HEK293 (cell line): ENCODE results near the gene GDPD3.
A peak's percentile ranks its signal among the peaks of the same experiment; 100 is the strongest.

Source experiments
- CTCF ChIA-PET: fragments of 350-600 bp; formaldehyde crosslinking; extraction: SDS; loops from one replicate; lab custom pipeline; 2021; ENCODE audit warnings: antibody characterized with exemption; lab: Yijun Ruan, JAX
- POLR2A ChIA-PET: fragments of 300-600 bp; formaldehyde crosslinking; extraction: SDS; loops from one replicate; lab custom pipeline; 2020; ENCODE audit warnings: antibody characterized with exemption, inconsistent platforms; lab: Yijun Ruan, JAX
- H3K27ac ChIP-seq: fragments of 200-500 bp; sonication (Bioruptor generic); 2 replicates; pipeline ENCODE4 v1.5.1; 2014; ENCODE audit warnings: low read depth, low read length, control low read depth, inconsistent platforms; ENCODE audit errors: extremely low read depth
- H3K36me3 ChIP-seq, 2 experiments: fragments of 200-500 bp in 1 of 2; sonication (Bioruptor generic) in 1 of 2; 1 replicate in 1 of 2; 2 replicates in 1 of 2; pipeline ENCODE4 v1.5.1; 2014 to 2017; ENCODE audit warnings: inconsistent platforms in 2 of 2, low read length in 2 of 2; ENCODE audit not compliant: control insufficient read depth in 2 of 2, insufficient read depth in 1 of 2
- H3K4me1 ChIP-seq: fragments of 200-500 bp; sonication (Bioruptor generic); 2 replicates; pipeline ENCODE4 v1.5.1; 2014; ENCODE audit warnings: mild to moderate bottlenecking, low read length, inconsistent platforms; ENCODE audit not compliant: control insufficient read depth, insufficient read depth
- H3K4me3 ChIP-seq: 2 replicates; pipeline ENCODE4 v1.5.1; 2011; ENCODE audit warnings: low read depth, mild to moderate bottlenecking, control low read depth, low read length, moderate library complexity
- H3K9me3 ChIP-seq: fragments of 200-500 bp; sonication (Bioruptor generic); 2 replicates; pipeline ENCODE4 v1.5.1; 2014; ENCODE audit warnings: low read depth, low read length, inconsistent platforms; ENCODE audit not compliant: control insufficient read depth, insufficient read depth
- EGR2 ChIP-seq: fragments of 450-650 bp; formaldehyde crosslinking; IDR thresholded peaks from 2 replicates; pipeline ENCODE4 v1.5.1; 2016; ENCODE audit warnings: low read depth, missing biosample characterization, missing genetic modification characterization
- GLI4 ChIP-seq: fragments of 450-650 bp; formaldehyde crosslinking; IDR thresholded peaks from 2 replicates; pipeline ENCODE4 v1.5.1; 2016; ENCODE audit warnings: missing biosample characterization, missing genetic modification characterization
- KLF17 ChIP-seq: fragments of 450-650 bp; formaldehyde crosslinking; IDR thresholded peaks from 2 replicates; pipeline ENCODE4 v1.5.1; 2016; ENCODE audit warnings: missing biosample characterization, missing genetic modification characterization
- SETDB1 ChIP-seq: IDR thresholded peaks from one replicate; pipeline ENCODE4 v1.6.1; 2017; ENCODE audit warnings: mild to moderate bottlenecking, low read length, moderate library complexity, mixed read lengths; ENCODE audit not compliant: insufficient read length
- ZBTB11 ChIP-seq: fragments of 450-650 bp; formaldehyde crosslinking; conservative IDR thresholded peaks from 2 replicates; pipeline ENCODE4 v1.5.1; 2016; ENCODE audit warnings: low read depth, missing biosample characterization, missing genetic modification characterization
- ZBTB44 ChIP-seq: fragments of 450-650 bp; IDR thresholded peaks from 2 replicates; pipeline ENCODE4 v1.5.1; 2018; ENCODE audit warnings: missing biosample characterization, mild to moderate bottlenecking, missing genetic modification characterization
- ZNF10 ChIP-seq: fragments of 450-650 bp; formaldehyde crosslinking; IDR thresholded peaks from 2 replicates; pipeline ENCODE4 v1.5.1; 2017; ENCODE audit warnings: missing biosample characterization, missing genetic modification characterization
- ZNF114 ChIP-seq: fragments of 450-650 bp; formaldehyde crosslinking; IDR thresholded peaks from 2 replicates; pipeline ENCODE4 v1.5.0; 2017; ENCODE audit warnings: missing biosample characterization, missing genetic modification characterization
- ZNF155 ChIP-seq: fragments of 450-650 bp; formaldehyde crosslinking; IDR thresholded peaks from 2 replicates; pipeline ENCODE4 v1.5.1; 2016; ENCODE audit warnings: missing biosample characterization, missing genetic modification characterization
- ZNF174 ChIP-seq: fragments of 450-650 bp; formaldehyde crosslinking; IDR thresholded peaks from 2 replicates; pipeline ENCODE4 v1.5.0; 2017; ENCODE audit warnings: missing biosample characterization, mild to moderate bottlenecking, missing genetic modification characterization
- ZNF350 ChIP-seq: fragments of 450-650 bp; formaldehyde crosslinking; IDR thresholded peaks from 2 replicates; pipeline ENCODE4 v1.5.0; 2017; ENCODE audit warnings: missing biosample characterization, mild to moderate bottlenecking, missing genetic modification characterization
- ZNF501 ChIP-seq: fragments of 450-650 bp; formaldehyde crosslinking; IDR thresholded peaks from 2 replicates; pipeline ENCODE4 v1.5.1; 2016; ENCODE audit warnings: missing biosample characterization, missing genetic modification characterization
- ZNF513 ChIP-seq: fragments of 450-650 bp; IDR thresholded peaks from 2 replicates; pipeline ENCODE4 v1.5.1; 2018; ENCODE audit warnings: missing biosample characterization, missing genetic modification characterization
- ZNF529 ChIP-seq: fragments of 450-650 bp; formaldehyde crosslinking; IDR thresholded peaks from 2 replicates; pipeline ENCODE4 v1.5.1; 2017; ENCODE audit warnings: missing genetic modification characterization, missing biosample characterization; ENCODE audit not compliant: insufficient replicate concordance
- ZNF654 ChIP-seq: fragments of 450-650 bp; formaldehyde crosslinking; IDR thresholded peaks from 2 replicates; pipeline ENCODE4 v1.5.1; 2016; ENCODE audit warnings: low read depth, missing biosample characterization, missing genetic modification characterization
- ZNF660 ChIP-seq: fragments of 450-650 bp; IDR thresholded peaks from 2 replicates; pipeline ENCODE4 v1.5.1; 2018; ENCODE audit warnings: missing biosample characterization, mild to moderate bottlenecking, missing genetic modification characterization
- ZNF701 ChIP-seq: fragments of 450-650 bp; formaldehyde crosslinking; IDR thresholded peaks from 2 replicates; pipeline ENCODE4 v1.5.1; 2016; ENCODE audit warnings: missing biosample characterization, missing genetic modification characterization
- ZNF791 ChIP-seq: fragments of 450-650 bp; formaldehyde crosslinking; IDR thresholded peaks from 2 replicates; pipeline ENCODE4 v1.5.1; 2016; ENCODE audit warnings: missing biosample characterization, missing genetic modification characterization
- ZSCAN23 ChIP-seq: fragments of 450-650 bp; formaldehyde crosslinking; IDR thresholded peaks from 2 replicates; pipeline ENCODE4 v1.5.1; 2016; ENCODE audit warnings: missing biosample characterization, missing genetic modification characterization

Gene GDPD3

GRCh38 chr16:30086291-30087140, 26.8 kb downstream of the GDPD3 start (continued):
- TF ChIP-seq ZNF174 (tag by site-specific recombination): no peak
- TF ChIP-seq ZNF529 (tag by site-specific recombination): no peak
- no peak for TF ChIP-seq KLF17 (tag by site-specific recombination)
- no peak for TF ChIP-seq ZSCAN23 (tag by site-specific recombination)
- peak; percentile 81 for TF ChIP-seq ZNF513 (tag by site-specific recombination)

- no peak overlapping the region for H3K27ac ChIP-seq
- no peaks in the 10 kb centered on the region for H3K9me3 ChIP-seq
- no peak overlapping the region for H3K4me3 ChIP-seq
- H3K4me1 ChIP-seq: no peaks in the 10 kb centered on the region
- POLR2A ChIA-PET: interaction anchor here (2.9 kb wide), 1 partner anchor 20 kb away, joined by 13 read pairs; the partner anchor contains the start of gene ALDOA
- TF ChIP-seq ZNF660 (tag by site-specific recombination) (no peak), SETDB1 (no peak), KLF17 (tag by site-specific recombination) (no peak), ZNF501 (tag by site-specific recombination) (no peak), ZNF701 (tag by site-specific recombination) (no peak), ZNF350 (tag by site-specific recombination) (no peak), ZNF654 (tag by site-specific recombination) (no peak), EGR2 (tag by site-specific recombination) (no peak), GLI4 (tag by site-specific recombination) (no peak), ZNF155 (no peak), ZNF10 (tag by site-specific recombination) (no peak), ZNF791 (no peak), ZNF114 (no peak), ZBTB44 (tag by site-specific recombination) (no peak), ZBTB11 (tag by site-specific recombination) (no peak)
- CTCF ChIA-PET: interaction anchor here (0.6 kb wide), 1 partner anchor 37 kb away, joined by 3 read pairs; no protein-coding TSS in a partner anchor
- peaks cover 9 to 60% of the 10 kb centered on the region in 2 experiments; a peak in 2 of 3 replicates for H3K36me3 ChIP-seq
Observed at GRCh38 chr16:30085820-30086219, 27.5 kb downstream of the GDPD3 start.
